Articular chondrocyte of knee joint (primary cell): ENCODE measurements around the gene CNOT3. TPM values are rescaled to one million over a fixed set of nuclear protein-coding genes. Genes with fewer than 3 reads are reported as not detected.

Experiments
- total RNA-seq: library from RNA; depleted of rRNA; stranded (reverse); fragments of >200 nt; gene quantifications from 2 replicates; pipeline ENCODE4 v1.2.3, GENCODE V29; 2012

The CNOT3 gene
- 6.9 and 9.7 TPM in 2 replicates for total RNA-seq

GRCh38 chr19:54137699-54138488, at the start of gene CNOT3:
Gene CNOT3, plus strand, starts transcription at chr19:54137762. Its CDS starts 5,217 bp downstream, at chr19:54142979.

DNA sequence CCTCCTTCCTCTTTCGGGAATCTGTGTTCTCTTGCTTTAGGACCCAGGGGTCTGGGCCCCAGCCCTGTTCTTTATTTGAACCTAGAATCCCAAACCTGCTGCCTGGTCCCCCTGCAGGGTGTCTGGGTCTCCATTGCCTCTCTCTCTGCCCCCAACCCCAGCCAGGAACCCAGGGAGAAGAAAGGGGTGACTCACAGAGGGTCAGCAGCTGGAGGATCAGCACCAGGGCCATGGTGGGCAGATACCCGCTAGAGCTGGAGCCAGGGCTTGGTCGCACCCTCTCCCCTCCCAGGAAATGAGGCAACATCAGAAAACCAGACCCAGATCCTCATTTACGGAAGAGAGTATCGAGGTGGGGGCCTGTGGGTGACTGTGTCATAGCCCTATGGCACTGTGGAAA, 37.0 kb upstream of the CNOT3 start, which contains the start of gene OSCAR:
OSCAR (minus strand) TSS at position 243 of the 400 bp plus-strand sequence; CDS start at position 232, 11 bp downstream.

GRCh38 chr19:54102421-54103169, 35.0 kb upstream of the CNOT3 start, which contains the start of gene NDUFA3:
Gene NDUFA3, plus strand, starts transcription at chr19:54102855. Its CDS starts 24 bp downstream, at chr19:54102879.

GRCh38 chr19:54115109-54116063, 22.2 kb upstream of the CNOT3 start, which contains the start of the genes PRPF31 and TFPT:
Gene PRPF31, plus strand, starts transcription at chr19:54115754. Its CDS starts 2,525 bp downstream, at chr19:54118279.
Gene TFPT, minus strand, starts transcription at chr19:54115657. Its CDS starts 388 bp downstream, at chr19:54115269.

GRCh38 chr19:54159352-54160181, 22.0 kb downstream of the CNOT3 start, which contains the start of gene LENG1:
Gene LENG1, minus strand, starts transcription at chr19:54159721. Its CDS starts 26 bp downstream, at chr19:54159695.

DNA sequence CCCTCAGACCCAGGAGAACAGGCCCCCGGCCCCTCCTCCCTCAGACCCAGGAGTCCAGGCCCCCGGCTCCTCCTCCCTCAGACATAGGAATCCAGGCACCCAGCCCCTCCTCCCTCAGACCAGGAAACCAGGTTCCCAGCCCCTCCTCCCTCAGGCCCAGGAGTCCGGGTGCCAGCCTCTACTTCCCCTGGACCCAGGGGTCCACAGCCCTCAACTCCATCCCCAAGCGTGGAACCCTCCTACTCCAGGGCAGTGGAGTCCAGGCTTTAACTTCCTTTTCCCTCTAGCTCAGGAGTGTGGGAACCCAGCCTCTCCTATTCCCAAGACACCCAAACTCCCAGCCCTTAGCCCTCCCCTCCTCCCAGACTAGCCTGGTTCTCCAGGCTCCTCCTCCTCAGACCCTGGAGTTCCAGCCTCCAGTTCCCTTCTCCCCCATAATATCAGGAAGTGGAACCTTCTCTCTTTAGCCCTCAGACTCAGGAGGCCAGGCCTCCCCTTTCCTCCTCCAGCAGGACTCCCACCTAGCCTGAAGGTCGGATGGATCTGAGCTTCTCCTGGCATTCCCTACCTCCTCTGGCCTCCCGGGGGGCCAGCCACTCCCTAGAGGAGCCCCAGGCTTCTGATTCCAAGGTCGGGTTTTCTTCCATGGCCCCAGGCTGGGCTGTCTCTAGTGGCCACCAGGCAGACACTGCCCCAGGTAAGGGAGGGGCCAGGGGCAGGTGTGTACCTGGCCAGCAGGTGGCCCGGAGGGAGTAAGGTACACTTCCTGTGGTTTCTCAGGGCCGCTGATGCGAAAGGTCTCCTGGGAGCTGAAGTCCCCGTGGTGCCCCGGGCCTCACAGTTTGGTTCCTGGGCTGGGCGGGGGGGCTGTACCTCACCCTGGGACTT, 35.2 kb downstream of the CNOT3 start, which contains the start of gene TMC4:
TMC4 (minus strand) TSS at position 690 of the 888 bp plus-strand sequence; CDS start at position 647, 43 bp downstream.

DNA sequence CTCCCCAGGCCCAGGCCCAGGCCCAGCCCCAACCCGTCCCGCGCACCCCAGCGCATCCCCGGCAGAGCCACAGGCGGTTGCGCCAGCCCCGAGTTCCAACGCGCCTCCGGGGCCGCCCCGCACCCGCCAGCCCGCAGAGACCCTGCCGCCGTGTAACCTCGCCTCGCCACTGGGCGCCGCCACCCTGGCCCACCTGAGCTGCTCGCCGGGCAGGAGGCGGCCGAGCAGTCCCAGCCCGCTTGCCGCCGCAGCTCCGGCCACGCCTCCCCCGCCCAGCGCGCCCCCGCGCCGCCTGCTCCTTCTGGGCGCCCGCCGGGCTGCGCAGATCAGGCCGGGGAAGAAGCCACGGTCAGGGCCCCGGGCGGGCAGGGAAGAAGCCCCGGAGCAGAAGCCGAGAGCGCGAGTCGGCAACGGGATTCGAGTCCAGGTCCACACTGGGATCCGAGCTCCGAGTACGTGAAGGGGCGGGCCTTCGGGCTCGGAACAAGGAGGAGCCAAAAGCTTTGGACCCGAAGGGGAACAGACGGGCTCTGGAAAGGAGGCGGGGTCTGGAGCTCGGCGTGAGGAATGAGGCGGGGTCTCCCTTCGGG, 51.7 kb downstream of the CNOT3 start, which contains the start of gene MBOAT7:
MBOAT7 (minus strand) TSS at position 436 of the 590 bp plus-strand sequence. CDS start 1,072 bp downstream, outside the sequence.

GRCh38 chr19:54191011-54191810, 53.6 kb downstream of the CNOT3 start, which contains the start of gene TSEN34:
Gene TSEN34, plus strand, starts transcription at chr19:54191308. Its CDS starts 57 bp downstream, at chr19:54191365.

Other genes with a start within 250 kb of the CNOT3 start
- gene CACNG7, start 228.5 kb upstream of the CNOT3 start, total RNA-seq, result not detected in 2 replicates
- not detected in 2 replicates for gene CACNG8, start 174.8 kb upstream of the CNOT3 start, total RNA-seq
- gene CACNG6, start 146.1 kb upstream of the CNOT3 start, total RNA-seq, result not detected in 2 replicates
- gene VSTM1, start 73.9 kb upstream of the CNOT3 start, total RNA-seq, result not detected in 2 replicates
- not detected in 2 replicates for gene TARM1, start 56.4 kb upstream of the CNOT3 start, total RNA-seq
- 0.11 and 0.39 TPM in 2 replicates for gene OSCAR, start 37.0 kb upstream of the CNOT3 start, total RNA-seq
- gene NDUFA3, start 34.9 kb upstream of the CNOT3 start, total RNA-seq, result 8.8 and 12.0 TPM in 2 replicates
- gene TFPT, start 22.1 kb upstream of the CNOT3 start, total RNA-seq, result 8.4 and 9.1 TPM in 2 replicates
- gene PRPF31, start 22.0 kb upstream of the CNOT3 start, total RNA-seq, result 36.2 and 39.2 TPM in 2 replicates
- gene LENG1, start 22.0 kb downstream of the CNOT3 start, total RNA-seq, result 3.9 and 5.7 TPM in 2 replicates
- gene TMC4, start 35.4 kb downstream of the CNOT3 start, total RNA-seq, result 1.0 TPM in 1 of 2 replicates, not detected in the other
- 25.2 and 25.8 TPM in 2 replicates for gene MBOAT7, start 51.8 kb downstream of the CNOT3 start, total RNA-seq
- 34.3 and 37.2 TPM in 2 replicates for gene TSEN34, start 53.5 kb downstream of the CNOT3 start, total RNA-seq
- gene RPS9, start 63.1 kb downstream of the CNOT3 start, total RNA-seq, result 1,386 and 1,444 TPM in 2 replicates
- gene LILRB3, start 85.2 kb downstream of the CNOT3 start, total RNA-seq, result not detected in 2 replicates
- gene LILRA6, start 105.0 kb downstream of the CNOT3 start, total RNA-seq, result not detected in 2 replicates
- not detected in 2 replicates for gene LILRB5, start 119.5 kb downstream of the CNOT3 start, total RNA-seq
- gene LILRB2, start 143.3 kb downstream of the CNOT3 start, total RNA-seq, result not detected in 2 replicates
- 0.22 TPM in 1 of 2 replicates, not detected in the other for gene LILRA5, start 175.4 kb downstream of the CNOT3 start, total RNA-seq
- gene LILRA4, start 201.4 kb downstream of the CNOT3 start, total RNA-seq, result not detected in 2 replicates
- gene LAIR1, start 227.2 kb downstream of the CNOT3 start, total RNA-seq, result not detected in 2 replicates